MM.1S (cell line): ENCODE measurements around the gene RARA.

Experiments
- CTCF ChIP-seq: fragments of 300-600 bp; sonication (generic); IDR thresholded peaks from 2 replicates; pipeline ENCODE4 v1.5.1; 2016; ENCODE audit warnings: antibody characterized with exemption, low read length, mixed read lengths
- EZH2 ChIP-seq: fragments of 300-600 bp; sonication (generic); optimal IDR thresholded peaks from 2 replicates; pipeline ENCODE3; 2017; ENCODE audit warnings: low read depth, mild to moderate bottlenecking, antibody characterized with exemption, low read length, mixed read lengths

GRCh38 chr17:40279402-40279801 is 29.6 kb upstream of the RARA start:
- TF ChIP-seq CTCF: no peak
- no peak for TF ChIP-seq EZH2
